IPS-18c (cell line): ENCODE measurements around the gene FOS.

ENCODE experiments used
- H3K4me3 ChIP-seq: 2 replicates; pipeline ENCODE4 v1.7.0; 2013; ENCODE audit warnings: low read depth, mild to moderate bottlenecking, low read length, moderate library complexity; ENCODE audit not compliant: insufficient read depth
- H3K9me3 ChIP-seq: one replicate; pipeline ENCODE4 v1.6.1; 2013; ENCODE audit warnings: mild to moderate bottlenecking, low read length, moderate library complexity; ENCODE audit not compliant: control insufficient read depth, insufficient read depth

The FOS gene

DNA sequence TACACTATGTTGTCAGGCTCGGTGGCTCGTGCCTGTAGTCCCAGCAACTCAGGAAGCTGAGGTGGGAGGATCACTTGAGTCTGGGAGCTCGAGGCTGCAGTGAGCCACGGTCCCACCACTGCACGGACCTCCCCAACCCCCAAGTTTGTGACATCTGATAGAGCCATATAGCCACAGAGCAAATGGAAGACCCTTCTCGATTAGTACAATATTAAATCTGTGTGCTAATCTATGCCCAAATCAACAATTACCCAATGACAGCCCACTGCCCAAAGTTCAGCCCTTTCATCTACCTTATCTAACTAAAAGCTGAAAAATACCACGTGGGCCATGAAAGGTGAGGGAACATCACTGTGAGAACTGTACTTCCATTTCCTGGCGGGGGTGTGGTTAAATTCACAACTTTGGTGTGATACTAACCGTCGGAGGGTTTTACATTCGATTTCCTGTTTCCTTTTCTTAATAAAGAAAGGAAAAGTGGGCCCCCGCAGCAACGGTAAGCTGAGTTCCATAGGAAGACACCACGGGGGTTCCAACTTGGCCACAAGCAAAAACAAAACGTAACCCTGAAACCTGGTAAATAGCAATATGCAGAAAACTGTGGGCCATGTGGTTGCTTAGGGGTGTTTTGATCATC lies 31.2 kb upstream of the FOS start:
- Histone ChIP-seq H3K9me3 (no peaks in the 10 kb centered on the region), H3K4me3 (no peak overlapping the region)

DNA sequence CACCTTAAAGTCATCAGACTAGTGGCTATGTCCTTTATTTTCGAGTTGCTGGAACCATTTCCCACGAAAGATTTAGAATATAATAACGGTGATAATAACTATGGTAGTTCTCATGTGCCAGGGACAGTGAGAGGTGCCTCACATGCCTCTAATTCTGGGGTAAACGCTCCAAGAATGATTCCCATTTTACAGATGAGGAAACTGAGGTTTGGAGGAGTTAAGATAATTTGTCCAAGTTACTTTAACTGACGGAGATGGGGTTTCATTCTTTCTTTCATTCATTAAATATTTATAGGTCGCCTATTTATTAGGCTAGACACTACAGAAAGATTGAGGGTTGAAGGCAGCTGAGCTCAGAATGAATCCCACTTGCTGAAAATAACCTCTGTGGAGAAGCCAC lies 30.7 kb upstream of the FOS start:
- H3K4me3 ChIP-seq, result no peak overlapping the region
- H3K9me3 ChIP-seq, result no peaks in the 10 kb centered on the region

DNA sequence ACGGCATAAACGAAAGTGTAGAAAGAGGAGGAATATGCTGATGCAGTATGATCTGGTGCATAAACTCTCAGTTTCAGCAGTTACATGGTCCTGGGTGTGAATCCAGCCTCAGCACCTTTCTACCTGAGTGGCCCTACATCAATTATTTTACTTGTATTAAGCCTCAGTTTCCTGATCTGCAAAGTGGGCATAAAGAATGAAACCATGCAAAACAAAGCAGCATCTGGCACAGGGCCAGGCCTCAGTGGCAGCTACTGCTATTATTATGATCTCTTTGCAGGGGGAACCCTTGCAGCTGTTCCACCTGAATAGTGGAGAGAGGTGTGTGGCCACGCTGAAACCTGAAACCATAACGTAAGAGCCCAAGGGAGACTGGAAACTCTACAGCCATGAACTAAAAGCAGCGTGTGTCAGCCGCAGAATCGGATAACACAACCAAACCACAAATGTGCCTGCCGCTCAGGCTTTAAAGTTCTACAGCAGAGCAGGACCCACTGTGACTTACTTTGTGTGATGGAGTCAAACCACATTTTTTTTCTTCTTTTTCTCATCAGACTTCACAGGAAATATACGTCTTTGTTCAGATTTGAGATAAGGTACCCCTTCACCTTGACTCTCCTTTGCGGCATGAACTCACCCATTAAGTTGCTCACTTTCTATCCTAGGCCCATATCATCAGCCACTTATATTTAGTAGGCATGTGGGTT lies 29.2 kb upstream of the FOS start:
- H3K9me3 ChIP-seq, result no peaks in the 10 kb centered on the region
- H3K4me3 ChIP-seq, result no peak overlapping the region

DNA sequence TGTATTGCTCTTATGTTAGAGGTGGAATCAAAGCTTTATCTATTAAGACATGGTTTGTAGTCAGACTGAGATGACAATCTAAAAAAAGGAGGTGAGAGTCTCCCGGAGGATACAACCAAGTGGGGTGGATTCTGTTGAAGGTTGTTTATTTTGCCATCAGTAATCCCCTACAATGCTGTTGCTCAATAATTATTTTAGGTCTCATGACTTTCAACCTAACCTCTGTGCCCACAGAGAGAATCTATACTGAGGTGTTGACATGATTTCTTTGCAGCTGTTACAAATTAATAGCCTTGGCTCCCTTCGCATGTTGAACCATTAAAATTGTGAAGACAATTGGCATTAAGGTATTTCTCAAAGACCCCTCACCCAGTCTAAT lies 28.7 kb upstream of the FOS start:
- no peak overlapping the region for H3K4me3 ChIP-seq

DNA sequence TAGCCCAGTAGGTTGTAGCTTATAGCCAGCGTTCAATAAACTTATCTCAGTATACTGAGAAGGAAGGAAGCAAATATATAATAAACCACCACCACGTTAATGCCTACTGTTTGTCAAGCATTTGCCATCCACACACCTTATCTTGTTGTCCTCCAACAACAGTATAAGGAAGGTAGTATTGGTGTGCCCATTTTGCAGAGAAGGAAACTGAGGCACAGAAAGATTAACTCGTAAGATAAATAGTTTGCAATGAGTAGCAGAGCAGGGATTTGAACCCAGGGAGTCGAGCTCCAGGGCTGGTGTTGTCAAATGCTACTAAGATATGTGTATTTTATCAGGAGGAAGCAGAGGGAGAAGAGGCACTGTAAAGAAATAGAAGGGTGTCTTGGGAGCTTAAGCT lies 27.8 kb upstream of the FOS start:
- no peaks in the 10 kb centered on the region for H3K9me3 ChIP-seq
- no peak overlapping the region for H3K4me3 ChIP-seq

More for the DNA sequence above, 28.7 kb upstream of the FOS start:
- no peaks in the 10 kb centered on the region for H3K9me3 ChIP-seq

DNA sequence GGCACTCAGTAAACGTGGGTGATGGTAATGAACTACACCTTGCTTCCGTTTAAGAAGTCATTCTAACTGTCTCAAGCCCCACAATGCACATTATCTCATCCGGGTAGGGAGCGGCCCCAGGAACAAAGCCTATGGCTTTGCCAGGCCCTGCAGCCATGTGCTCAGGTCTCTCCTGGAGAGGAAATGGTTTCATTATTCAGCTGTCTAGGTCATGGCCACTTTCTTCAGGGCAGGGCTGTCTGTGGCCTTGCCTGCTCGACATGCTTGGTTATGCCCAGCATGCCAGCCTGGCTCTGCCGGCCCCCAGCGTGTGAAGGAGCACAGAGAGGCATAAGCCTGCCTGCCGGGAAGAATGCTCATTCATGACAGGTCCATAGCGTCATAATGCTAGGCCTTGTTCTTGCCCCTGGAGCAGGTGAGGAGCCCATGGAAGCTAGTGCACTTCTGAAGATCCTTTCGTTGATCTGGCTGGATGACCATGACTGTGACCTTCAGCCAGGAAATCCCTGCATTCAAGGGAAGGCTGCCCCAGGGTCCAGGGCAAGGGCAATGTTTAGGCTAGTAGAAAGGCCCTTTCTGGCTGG lies 26.3 kb upstream of the FOS start:
- no peaks in the 10 kb centered on the region for H3K9me3 ChIP-seq
- H3K4me3 ChIP-seq, result no peak overlapping the region

DNA sequence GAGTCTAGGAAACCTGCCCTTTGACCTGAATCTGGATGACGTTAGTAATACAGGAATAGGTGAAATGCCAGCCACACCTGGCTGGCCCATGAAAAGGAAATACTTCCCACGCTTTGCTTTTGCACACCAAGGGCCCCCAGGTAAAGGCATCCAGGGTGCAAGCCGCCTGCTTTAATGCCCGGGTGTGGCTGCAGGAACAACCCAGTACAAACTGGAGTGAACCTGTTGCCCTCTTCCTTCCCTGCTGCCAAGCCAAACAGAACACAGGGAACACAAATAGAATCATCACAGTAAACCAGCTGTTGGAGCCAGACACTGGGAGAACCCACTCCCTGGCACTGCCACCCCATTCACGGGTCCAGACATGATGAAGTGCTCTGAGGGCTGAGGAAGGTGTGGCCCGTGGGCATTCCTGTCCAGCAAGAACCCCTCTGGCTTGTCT lies 24.2 kb upstream of the FOS start:
- Histone ChIP-seq H3K9me3 (no peaks in the 10 kb centered on the region), H3K4me3 (no peak overlapping the region)

DNA sequence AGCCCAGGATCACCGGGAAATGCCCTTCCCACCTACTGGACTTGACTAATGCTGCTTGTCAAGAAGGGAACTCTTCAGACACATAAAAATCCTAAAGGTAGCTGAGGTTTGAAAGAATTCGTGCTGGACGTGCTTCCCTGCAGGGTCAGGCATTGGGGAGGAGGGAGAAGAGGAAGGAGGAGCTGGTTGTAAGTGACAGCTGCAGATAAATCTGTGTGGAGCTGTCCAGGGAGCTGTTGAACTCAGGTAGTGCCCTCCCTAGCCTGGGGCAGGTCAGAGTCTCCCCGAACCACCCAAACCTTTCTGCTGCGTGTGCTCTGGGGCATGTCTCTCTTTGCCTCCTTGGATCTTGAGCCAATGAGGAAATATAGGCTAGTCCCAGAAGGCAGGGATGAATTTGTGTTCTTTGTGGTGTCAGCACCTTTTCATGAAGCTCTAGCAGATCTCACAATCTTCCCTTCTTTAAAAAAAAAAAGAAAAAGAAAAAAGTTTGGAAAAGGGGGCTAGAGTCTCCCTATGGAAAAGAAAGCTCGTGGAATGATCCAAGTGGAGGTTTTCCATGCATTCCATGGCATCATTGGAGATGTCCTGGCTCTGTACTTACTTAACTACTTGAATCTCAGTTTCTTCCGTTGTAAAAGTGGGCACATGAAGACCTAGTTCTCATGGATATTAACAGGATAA lies 23.6 kb upstream of the FOS start:
- Histone ChIP-seq H3K9me3 (no peaks in the 10 kb centered on the region), H3K4me3 (no peak overlapping the region)

DNA sequence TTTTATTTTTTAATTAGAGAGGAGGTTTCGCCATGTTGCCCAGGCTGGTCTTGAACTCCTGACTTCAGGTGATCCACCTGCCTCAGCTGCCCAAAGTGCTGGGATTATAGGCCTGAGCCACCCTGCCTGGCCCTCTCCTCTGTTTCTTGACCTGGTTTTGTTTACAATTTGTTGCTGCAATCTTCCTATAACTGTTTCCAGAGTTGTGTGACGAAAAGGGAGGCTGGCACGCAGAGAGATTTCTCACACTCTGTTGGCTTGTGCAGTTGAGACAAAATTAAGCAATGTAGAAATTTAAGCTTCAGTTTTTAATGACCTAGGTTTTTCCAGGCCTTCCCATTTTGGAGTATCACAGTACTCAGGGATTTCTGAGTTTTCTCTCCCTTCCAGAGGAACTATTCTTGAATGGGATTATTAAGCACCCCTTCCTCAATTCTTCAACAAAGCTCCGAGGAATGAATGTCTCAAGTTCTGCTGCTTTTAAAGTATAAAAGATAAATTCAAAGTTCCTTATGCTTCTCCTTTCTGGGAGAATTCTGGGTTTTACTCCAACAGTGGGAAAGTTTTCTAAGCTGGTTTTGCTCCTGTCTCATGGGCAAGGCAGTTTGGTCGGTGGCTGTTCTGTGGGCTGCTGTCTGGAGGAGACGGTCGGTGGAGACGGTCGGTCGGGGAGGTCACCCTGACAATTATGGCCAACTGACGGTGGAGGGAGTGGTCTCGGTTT lies 20.4 kb upstream of the FOS start:
- Histone ChIP-seq H3K9me3 (no peaks in the 10 kb centered on the region), H3K4me3 (peak overlapping the region; percentile 44; the same call in 1 of the 2 replicates)

DNA sequence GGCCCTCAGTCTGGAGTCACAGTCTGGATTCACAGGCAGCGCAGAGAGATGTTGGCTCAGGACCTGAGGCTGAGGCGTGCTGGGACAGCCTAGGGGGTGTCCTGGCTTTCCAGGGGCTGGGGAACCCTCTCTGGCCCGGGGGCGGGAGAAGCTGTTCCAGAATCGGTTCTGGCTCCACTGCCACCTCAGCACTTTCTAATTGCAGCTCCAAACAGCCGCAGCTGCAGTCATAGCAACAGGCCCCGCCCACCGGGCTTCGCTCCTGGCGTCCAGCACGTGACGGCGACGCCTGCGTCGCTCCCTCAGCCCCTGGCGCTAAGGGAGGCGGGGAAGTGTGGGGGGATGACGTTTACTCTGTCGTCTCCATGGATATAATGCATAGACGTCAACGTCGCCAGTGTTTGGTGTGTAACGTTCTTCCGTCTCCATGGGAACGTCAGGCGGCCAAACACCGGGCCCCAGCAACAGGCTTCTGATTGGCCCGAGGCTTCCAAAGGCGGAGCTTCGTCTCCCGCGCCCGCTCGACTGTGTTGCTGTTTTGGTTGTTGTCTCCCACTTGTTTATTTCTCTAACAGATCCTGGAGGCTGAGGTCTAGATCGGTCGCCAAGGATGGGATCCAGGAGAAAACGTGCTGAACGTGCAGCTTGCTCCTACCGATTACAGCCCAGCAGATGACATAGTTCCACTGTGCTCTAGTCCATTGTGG lies 19.7 kb upstream of the FOS start:
- H3K4me3 ChIP-seq, result peak overlapping the region; percentile 70
- no peaks in the 10 kb centered on the region for H3K9me3 ChIP-seq

DNA sequence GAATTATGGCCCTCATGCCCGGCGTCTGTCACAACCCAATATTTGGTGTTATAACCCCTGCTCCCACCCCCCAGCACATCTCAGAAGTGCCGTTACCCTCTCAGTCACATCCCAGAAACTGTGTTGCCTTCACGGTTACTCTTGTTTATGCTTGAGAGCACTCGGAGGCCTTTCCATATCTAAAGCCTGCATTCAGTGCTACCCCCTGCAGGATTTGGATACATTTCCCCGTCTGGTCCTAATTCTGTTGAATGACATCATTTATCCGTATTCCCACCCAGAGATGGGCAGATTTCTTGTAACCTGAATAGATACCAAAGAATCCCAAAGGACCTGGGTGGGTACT lies 19.1 kb upstream of the FOS start:
- Histone ChIP-seq H3K9me3 (no peaks in the 10 kb centered on the region), H3K4me3 (peak overlapping the region; percentile 70)

DNA sequence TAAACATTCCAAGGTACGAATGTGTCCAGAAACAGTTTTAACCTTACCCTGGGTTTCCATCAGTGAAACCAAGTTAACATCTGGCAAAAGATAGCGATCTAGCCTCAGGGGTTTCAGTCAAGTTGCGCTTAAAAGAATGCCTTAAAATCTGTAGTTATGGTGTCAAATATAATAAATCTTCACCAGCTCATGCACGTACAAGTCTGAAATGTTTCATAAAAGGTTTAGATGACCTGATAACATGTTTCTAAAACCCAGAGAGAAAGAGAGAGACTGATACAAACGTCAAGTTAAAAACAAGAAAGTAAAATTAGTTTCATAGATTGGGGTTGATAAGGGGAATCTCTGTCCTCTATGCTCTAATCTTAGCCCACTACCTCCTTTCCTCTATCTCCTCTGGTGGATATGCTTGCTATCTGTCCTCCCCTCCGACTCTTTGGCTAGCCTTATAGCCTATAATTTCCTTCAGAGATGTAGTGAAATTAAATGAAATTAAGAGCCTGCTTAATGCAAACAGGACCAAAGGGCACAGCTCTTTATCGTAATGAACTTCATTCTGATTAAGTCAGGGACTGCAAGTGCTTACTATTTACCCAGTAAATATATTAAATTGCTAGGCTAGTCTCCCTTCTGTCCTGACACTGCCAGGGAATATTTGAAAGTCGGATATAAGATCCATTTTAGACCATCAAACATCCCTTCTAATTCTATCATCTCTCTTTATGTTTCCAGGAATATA lies 18.4 kb upstream of the FOS start:
- Histone ChIP-seq H3K4me3 (no peak overlapping the region), H3K9me3 (no peaks in the 10 kb centered on the region)

DNA sequence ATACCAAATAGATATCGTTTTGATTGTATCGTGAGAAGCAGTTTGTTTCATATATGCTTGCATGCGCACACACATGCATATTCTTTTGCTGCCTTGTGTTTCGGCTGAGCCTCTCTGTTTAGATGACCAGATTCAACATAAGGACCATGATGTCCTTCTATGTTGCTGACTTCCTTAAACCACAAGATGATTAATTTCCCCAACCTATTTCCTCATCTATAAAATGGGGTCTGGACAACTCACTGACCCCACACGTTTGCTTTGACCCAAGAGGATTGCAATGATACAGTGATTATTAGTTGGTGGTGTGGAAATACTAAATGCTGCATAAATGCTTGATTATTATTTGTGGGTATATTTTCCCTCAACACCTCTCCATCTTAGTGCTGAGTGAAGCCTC lies 16.8 kb upstream of the FOS start:
- Histone ChIP-seq H3K4me3 (no peak overlapping the region), H3K9me3 (no peaks in the 10 kb centered on the region)

DNA sequence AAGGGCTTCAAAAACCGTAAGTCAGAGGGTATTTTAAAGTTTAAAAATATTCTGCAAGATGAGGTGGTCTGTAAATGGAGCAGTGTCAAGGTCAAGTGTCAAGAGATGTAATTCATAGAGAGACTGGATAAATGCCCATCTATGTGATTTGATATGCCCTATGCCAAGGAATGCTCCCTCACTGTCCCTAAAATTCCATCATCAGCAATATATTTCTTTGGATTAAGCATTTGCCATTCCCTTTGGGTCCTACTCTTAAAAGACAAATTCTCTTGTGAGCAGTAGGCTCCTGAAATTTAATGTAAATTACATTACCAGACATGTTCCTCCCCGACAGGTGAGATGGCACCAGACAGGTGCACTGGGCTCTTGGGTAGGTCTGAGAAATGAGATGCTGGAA lies 16.0 kb upstream of the FOS start:
- Histone ChIP-seq H3K4me3 (no peak overlapping the region), H3K9me3 (no peaks in the 10 kb centered on the region)

DNA sequence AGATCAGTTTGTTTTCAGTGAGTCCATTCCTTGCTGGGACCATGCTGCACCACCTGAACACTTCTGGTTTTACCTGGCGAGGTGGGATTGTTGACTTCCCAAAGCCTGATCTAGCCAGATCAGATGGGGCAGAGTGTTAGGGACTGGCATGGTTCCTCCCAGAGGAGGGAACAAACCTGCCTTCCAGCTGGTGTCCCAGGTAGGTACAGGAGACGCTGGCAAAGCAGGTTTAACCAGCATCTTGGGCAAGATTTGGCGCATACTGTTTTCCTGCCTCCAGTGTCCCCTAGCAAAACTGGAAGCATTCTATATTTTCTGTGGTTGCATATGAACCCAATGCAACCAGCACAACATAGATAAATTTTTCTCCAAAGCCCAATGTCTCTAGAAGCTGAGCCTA lies 14.6 kb upstream of the FOS start:
- no peak overlapping the region for H3K4me3 ChIP-seq
- H3K9me3 ChIP-seq, result no peaks in the 10 kb centered on the region

DNA sequence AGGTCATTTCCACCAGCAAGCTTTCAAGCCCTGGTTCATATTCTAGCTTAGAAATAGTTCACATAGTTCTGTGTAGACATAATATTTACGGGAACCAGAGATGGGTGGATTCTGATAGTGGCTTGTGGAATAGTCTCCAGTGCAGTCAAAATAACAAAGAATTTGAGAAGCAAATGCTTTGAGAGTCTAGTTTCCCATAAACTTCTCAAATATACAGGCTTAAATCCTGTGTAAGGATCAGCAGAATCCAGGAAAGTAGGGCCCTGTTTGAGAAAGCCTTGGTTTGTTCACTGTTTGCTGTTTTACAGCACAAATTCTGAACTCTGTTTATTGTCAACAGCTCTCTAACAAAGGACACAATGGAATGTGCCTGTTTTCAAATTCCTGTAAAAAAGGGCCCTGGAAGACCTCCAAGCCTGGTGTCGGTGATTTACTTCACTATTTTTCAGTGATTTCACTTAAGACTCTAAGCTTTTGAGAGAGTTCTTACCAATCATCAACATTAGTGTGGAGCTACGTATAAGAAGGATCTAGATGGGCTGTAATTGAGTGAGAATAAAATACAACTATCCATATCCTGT lies 11.4 kb upstream of the FOS start:
- H3K4me3 ChIP-seq, result no peak overlapping the region
- no peaks in the 10 kb centered on the region for H3K9me3 ChIP-seq
